Measurements from ENCODE around the gene MS4A4E. TPM values are rescaled to one million over a fixed set of nuclear protein-coding genes. Genes with fewer than 3 reads are reported as not detected.
"Not testable (repeated sequence)": the region's sequence is repeated elsewhere in the genome, so short reads cannot be mapped to it uniquely, and the experiment has no call there.

The MS4A4E gene
- total and polyA plus RNA-seq, 5 donors from 2014 or later = 1.0 TPM; not detected in 4

DNA sequence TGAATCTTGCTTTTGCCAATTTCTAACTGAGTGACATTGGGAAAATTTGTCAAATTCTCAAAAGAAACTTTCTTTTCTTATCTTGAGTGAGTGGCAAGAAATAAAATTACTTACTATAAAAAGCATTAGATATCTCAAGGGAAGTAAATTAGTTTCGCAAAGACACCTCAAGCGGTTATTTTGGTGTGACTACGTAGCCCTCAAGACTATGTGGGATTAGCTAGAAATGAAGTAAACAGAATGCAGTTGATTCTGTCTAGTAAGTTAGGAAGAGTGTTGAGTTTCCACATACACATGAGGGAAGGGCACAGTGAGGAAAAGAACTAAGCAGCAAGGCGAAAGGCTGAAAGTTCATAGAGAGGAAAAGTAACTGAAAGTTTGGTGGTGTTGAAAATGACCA, 31.7 kb downstream of the MS4A4E start:
- peaks cover 0 to 3% (median 0%) of the 10 kb centered on the region in 7 donors for H3K9me3 Mint-ChIP-seq
- Histone ChIP-seq H3K27ac (ENCODE audit: insufficient read depth, low read length, poor library complexity, severe bottlenecking) (no peak overlapping the region), H3K9me3 (ENCODE audit: control insufficient read depth in 2 of 2, low read length in 2 of 2) (no peaks in the 10 kb centered on the region), H3K27me3 (ENCODE audit: control insufficient read depth, insufficient read depth, low read length) (no peaks in the 10 kb centered on the region), H3K4me1 (ENCODE audit: control insufficient read depth, insufficient read depth, low read length, poor library complexity, severe bottlenecking) (no peaks in the 10 kb centered on the region), H3K4me3 (ENCODE audit: low read depth, low read length) (no peak overlapping the region), H3K36me3 (ENCODE audit: control insufficient read depth, insufficient read depth, low read length) (no peaks in the 10 kb centered on the region)
- no peaks in the 10 kb centered on the region for H3K36me3 Mint-ChIP-seq
- ATAC-seq (ENCODE audit: low read depth in 2 of 2) = no peak
- peaks cover 17% of the 10 kb centered on the region for H3K27me3 Mint-ChIP-seq
- no peak overlapping the region for H3K27ac Mint-ChIP-seq
- no peak for DNase-seq
- H3K4me1 Mint-ChIP-seq = no peaks in the 10 kb centered on the region
- H3K4me3 Mint-ChIP-seq = no peak overlapping the region

- no peak overlapping the region for H3K4me3 ChIP-seq (ENCODE audit: low read depth, low read length)
- H3K9me3 Mint-ChIP-seq = peaks cover 0 to 2% (median 0%) of the 10 kb centered on the region in 7 donors
- peaks cover 17% of the 10 kb centered on the region for H3K27me3 Mint-ChIP-seq
- H3K4me1 ChIP-seq (ENCODE audit: control insufficient read depth, insufficient read depth, low read length, poor library complexity, severe bottlenecking) = no peaks in the 10 kb centered on the region
- no peaks in the 10 kb centered on the region for H3K4me1 Mint-ChIP-seq
- no peak overlapping the region for H3K4me3 Mint-ChIP-seq
- no peaks in the 10 kb centered on the region for H3K9me3 ChIP-seq (ENCODE audit: control insufficient read depth in 2 of 2, low read length in 2 of 2)
- no peaks in the 10 kb centered on the region for H3K36me3 Mint-ChIP-seq
- no peak overlapping the region for H3K27ac ChIP-seq (ENCODE audit: insufficient read depth, low read length, poor library complexity, severe bottlenecking)
- no peaks in the 10 kb centered on the region for H3K36me3 ChIP-seq (ENCODE audit: control insufficient read depth, insufficient read depth, low read length)
- no peak overlapping the region for H3K27ac Mint-ChIP-seq
- ATAC-seq (ENCODE audit: low read depth in 2 of 2) (no peak), DNase-seq (no peak)
- no peaks in the 10 kb centered on the region for H3K27me3 ChIP-seq (ENCODE audit: control insufficient read depth, insufficient read depth, low read length)
Observed at GRCh38 chr11:60209977-60210376, 33.0 kb downstream of the MS4A4E start.

DNA sequence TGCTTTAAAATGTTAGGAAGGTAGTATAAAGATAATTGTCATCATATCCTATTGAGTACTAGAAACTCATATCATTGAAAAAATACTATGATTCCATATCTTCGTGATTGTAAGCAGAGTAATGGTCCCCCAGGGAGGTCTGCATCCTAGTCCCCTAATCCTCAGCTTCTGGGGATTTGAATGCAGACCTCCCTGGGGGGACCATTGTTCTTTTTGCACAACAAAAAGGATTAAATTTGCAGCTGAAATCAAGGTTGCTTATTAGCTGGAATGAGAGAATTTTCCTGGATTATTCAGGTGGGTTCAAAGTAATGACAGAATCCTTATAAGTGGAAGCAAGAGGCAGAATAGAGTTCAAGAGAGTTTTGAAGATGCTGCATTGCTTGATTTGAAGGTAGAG, 34.0 kb downstream of the MS4A4E start:
- ATAC-seq (ENCODE audit: low read depth in 2 of 2) = no peak
- Mint-ChIP-seq H3K4me3 (no peak overlapping the region), H3K27me3 (peaks cover 23% of the 10 kb centered on the region), H3K36me3 (no peaks in the 10 kb centered on the region), H3K4me1 (no peaks in the 10 kb centered on the region), H3K9me3 (peaks cover 0 to 2% (median 0%) of the 10 kb centered on the region in 7 donors), H3K27ac (no peak overlapping the region)
- Histone ChIP-seq H3K4me3 (ENCODE audit: low read depth, low read length) (no peak overlapping the region), H3K27ac (ENCODE audit: insufficient read depth, low read length, poor library complexity, severe bottlenecking) (no peak overlapping the region), H3K9me3 (ENCODE audit: control insufficient read depth in 2 of 2, low read length in 2 of 2) (no peaks in the 10 kb centered on the region), H3K4me1 (ENCODE audit: control insufficient read depth, insufficient read depth, low read length, poor library complexity, severe bottlenecking) (no peaks in the 10 kb centered on the region), H3K27me3 (ENCODE audit: control insufficient read depth, insufficient read depth, low read length) (no peaks in the 10 kb centered on the region), H3K36me3 (ENCODE audit: control insufficient read depth, insufficient read depth, low read length) (no peaks in the 10 kb centered on the region)
- DNase-seq = no peak

DNA sequence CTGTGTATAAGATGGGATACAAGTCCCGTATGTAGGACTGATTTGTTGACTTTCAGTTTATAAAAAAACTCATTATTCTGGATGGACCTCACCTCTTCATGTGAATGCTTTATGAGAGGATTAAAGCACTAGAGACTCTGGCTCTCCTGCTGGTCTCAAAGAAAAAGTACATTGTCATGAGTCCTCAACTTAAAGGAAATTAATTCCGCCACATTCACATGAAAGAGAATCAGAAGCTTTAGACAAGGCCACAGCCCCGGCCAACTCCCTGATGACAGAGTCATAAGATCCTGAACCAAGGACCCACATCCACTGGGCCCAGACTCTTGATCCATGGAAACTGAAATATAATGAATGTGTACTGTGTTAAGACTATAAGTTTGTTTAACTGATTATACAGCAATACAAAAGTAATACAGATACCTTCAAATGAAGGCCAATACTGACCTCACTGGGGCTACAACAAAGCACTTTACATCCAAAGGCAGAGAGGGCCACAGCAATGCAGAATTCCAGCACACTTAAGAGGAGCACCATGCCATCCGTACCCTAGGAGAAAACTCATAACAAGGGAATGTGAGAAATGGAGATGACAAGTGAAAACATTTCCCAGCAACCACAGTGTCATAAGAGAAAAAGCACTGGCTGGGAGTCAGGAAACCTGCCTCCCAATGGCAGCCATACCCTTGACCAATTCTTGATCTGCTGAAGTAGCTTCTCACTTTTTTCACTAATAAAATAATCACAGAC, 34.6 kb downstream of the MS4A4E start:
- H3K36me3 Mint-ChIP-seq = no peaks in the 10 kb centered on the region
- no peak overlapping the region for H3K4me3 ChIP-seq (ENCODE audit: low read depth, low read length)
- ATAC-seq (ENCODE audit: low read depth in 2 of 2) (no peak), DNase-seq (no peak)
- H3K4me1 ChIP-seq (ENCODE audit: control insufficient read depth, insufficient read depth, low read length, poor library complexity, severe bottlenecking) = no peaks in the 10 kb centered on the region
- no peaks in the 10 kb centered on the region for H3K27me3 ChIP-seq (ENCODE audit: control insufficient read depth, insufficient read depth, low read length)
- H3K9me3 ChIP-seq (ENCODE audit: control insufficient read depth in 2 of 2, low read length in 2 of 2) = no peaks in the 10 kb centered on the region
- H3K36me3 ChIP-seq (ENCODE audit: control insufficient read depth, insufficient read depth, low read length) = no peaks in the 10 kb centered on the region
- peaks cover 0 to 2% (median 0%) of the 10 kb centered on the region in 7 donors for H3K9me3 Mint-ChIP-seq
- peaks cover 20% of the 10 kb centered on the region for H3K27me3 Mint-ChIP-seq
- H3K4me3 Mint-ChIP-seq = no peak overlapping the region
- no peak overlapping the region for H3K27ac ChIP-seq (ENCODE audit: insufficient read depth, low read length, poor library complexity, severe bottlenecking)
- no peak overlapping the region for H3K27ac Mint-ChIP-seq
- H3K4me1 Mint-ChIP-seq = no peaks in the 10 kb centered on the region

DNA sequence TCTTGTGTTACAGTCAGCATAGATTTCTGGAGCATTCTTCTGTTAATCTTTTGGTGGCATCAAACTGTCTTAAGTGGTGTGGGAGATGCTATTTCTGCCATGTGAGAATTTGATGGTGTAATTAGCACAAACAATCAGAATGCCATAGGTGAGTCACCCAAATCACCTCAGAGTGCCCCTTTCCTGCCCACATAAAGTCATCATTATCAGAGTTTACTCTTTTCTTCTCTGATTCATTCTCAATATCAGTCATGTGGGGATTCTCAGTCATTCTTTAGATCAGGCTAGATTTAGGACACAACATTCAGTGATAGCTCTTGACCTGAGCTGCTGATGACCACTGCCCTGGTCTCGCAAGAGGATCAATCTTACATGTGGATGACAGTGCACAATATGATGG, 36.3 kb downstream of the MS4A4E start:
- ATAC-seq (ENCODE audit: low read depth in 2 of 2) = no peak
- no peak overlapping the region for H3K27ac ChIP-seq (ENCODE audit: insufficient read depth, low read length, poor library complexity, severe bottlenecking)
- H3K27me3 Mint-ChIP-seq = peaks cover 13% of the 10 kb centered on the region

DNA sequence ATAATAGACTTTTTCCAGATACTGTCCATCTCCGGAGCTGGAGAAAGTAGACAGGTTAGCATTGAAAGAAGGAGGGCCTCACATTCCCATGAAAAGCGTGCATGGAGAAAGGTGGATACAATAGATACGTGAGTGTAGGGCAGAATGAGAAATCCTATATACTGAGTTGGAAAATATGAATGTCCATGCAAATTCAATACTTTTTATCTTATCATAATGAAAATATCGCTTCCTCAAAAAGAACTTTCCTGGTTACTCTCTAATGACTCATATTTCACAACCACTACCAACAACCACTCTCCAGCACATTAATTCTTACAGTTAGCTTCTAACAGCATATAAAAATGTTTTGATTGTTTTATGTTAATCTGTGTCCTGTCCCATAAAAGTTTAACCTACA, 38.0 kb downstream of the MS4A4E start:
- H3K27ac ChIP-seq (ENCODE audit: insufficient read depth, low read length, poor library complexity, severe bottlenecking) = no peak overlapping the region
- H3K36me3 ChIP-seq (ENCODE audit: control insufficient read depth, insufficient read depth, low read length) = no peaks in the 10 kb centered on the region
- no peak for ATAC-seq (ENCODE audit: low read depth in 2 of 2)
- no peaks in the 10 kb centered on the region for H3K36me3 Mint-ChIP-seq
- H3K4me1 Mint-ChIP-seq = no peaks in the 10 kb centered on the region
- peaks cover 0 to 4% (median 0%) of the 10 kb centered on the region in 7 donors for H3K9me3 Mint-ChIP-seq
- DNase-seq = no peak
- H3K9me3 ChIP-seq (ENCODE audit: control insufficient read depth in 2 of 2, low read length in 2 of 2) = peaks cover 0 to 3% of the 10 kb centered on the region in 2 experiments
- no peaks in the 10 kb centered on the region for H3K4me1 ChIP-seq (ENCODE audit: control insufficient read depth, insufficient read depth, low read length, poor library complexity, severe bottlenecking)
- H3K4me3 ChIP-seq (ENCODE audit: low read depth, low read length) = no peak overlapping the region
- no peaks in the 10 kb centered on the region for H3K27me3 ChIP-seq (ENCODE audit: control insufficient read depth, insufficient read depth, low read length)
- H3K27me3 Mint-ChIP-seq = peaks cover 13% of the 10 kb centered on the region
- no peak overlapping the region for H3K27ac Mint-ChIP-seq
- H3K4me3 Mint-ChIP-seq = no peak overlapping the region

More for the DNA sequence above, 36.3 kb downstream of the MS4A4E start:
- no peak for DNase-seq
- no peak overlapping the region for H3K27ac Mint-ChIP-seq
- Histone ChIP-seq H3K4me1 (ENCODE audit: control insufficient read depth, insufficient read depth, low read length, poor library complexity, severe bottlenecking) (no peaks in the 10 kb centered on the region), H3K27me3 (ENCODE audit: control insufficient read depth, insufficient read depth, low read length) (no peaks in the 10 kb centered on the region), H3K4me3 (ENCODE audit: low read depth, low read length) (no peak overlapping the region), H3K36me3 (ENCODE audit: control insufficient read depth, insufficient read depth, low read length) (no peaks in the 10 kb centered on the region), H3K9me3 (ENCODE audit: control insufficient read depth in 2 of 2, low read length in 2 of 2) (peaks cover 0 to 3% of the 10 kb centered on the region in 2 experiments)
- no peaks in the 10 kb centered on the region for H3K4me1 Mint-ChIP-seq
- peaks cover 0 to 4% (median 0%) of the 10 kb centered on the region in 7 donors for H3K9me3 Mint-ChIP-seq
- H3K36me3 Mint-ChIP-seq = no peaks in the 10 kb centered on the region
- no peak overlapping the region for H3K4me3 Mint-ChIP-seq

- not testable (repeated sequence) for H3K4me1 ChIP-seq (ENCODE audit: control insufficient read depth, insufficient read depth, low read length, poor library complexity, severe bottlenecking); H3K27me3 ChIP-seq (ENCODE audit: control insufficient read depth, insufficient read depth, low read length); H3K27ac ChIP-seq (ENCODE audit: insufficient read depth, low read length, poor library complexity, severe bottlenecking); H3K4me3 Mint-ChIP-seq; H3K4me3 ChIP-seq (ENCODE audit: low read depth, low read length); H3K9me3 Mint-ChIP-seq; DNase-seq; H3K4me1 Mint-ChIP-seq; H3K27ac Mint-ChIP-seq; H3K36me3 ChIP-seq (ENCODE audit: control insufficient read depth, insufficient read depth, low read length); ATAC-seq (ENCODE audit: low read depth in 2 of 2); H3K36me3 Mint-ChIP-seq; H3K9me3 ChIP-seq (ENCODE audit: control insufficient read depth in 2 of 2, low read length in 2 of 2)
- peaks cover 12% of the 10 kb centered on the region for H3K27me3 Mint-ChIP-seq
Observed at GRCh38 chr11:60201334-60201733, 41.6 kb downstream of the MS4A4E start.

GRCh38 chr11:60197442-60197841, 45.5 kb downstream of the MS4A4E start:
- peaks cover 6% of the 10 kb centered on the region for H3K27me3 ChIP-seq (ENCODE audit: control insufficient read depth, insufficient read depth, low read length)
- H3K36me3 Mint-ChIP-seq = no peaks in the 10 kb centered on the region
- no peak overlapping the region for H3K4me3 Mint-ChIP-seq
- H3K9me3 ChIP-seq (ENCODE audit: control insufficient read depth in 2 of 2, low read length in 2 of 2) = peaks cover 0 to 3% of the 10 kb centered on the region in 2 experiments
- DNase-seq (no peak), ATAC-seq (ENCODE audit: low read depth in 2 of 2) (no peak)
- H3K27ac ChIP-seq (ENCODE audit: insufficient read depth, low read length, poor library complexity, severe bottlenecking) = no peak overlapping the region
- H3K27ac Mint-ChIP-seq = no peak overlapping the region
- peaks cover 0 to 6% (median 0%) of the 10 kb centered on the region in 7 donors for H3K9me3 Mint-ChIP-seq
- H3K36me3 ChIP-seq (ENCODE audit: control insufficient read depth, insufficient read depth, low read length) = no peaks in the 10 kb centered on the region
- peaks cover 10% of the 10 kb centered on the region for H3K27me3 Mint-ChIP-seq
- H3K4me3 ChIP-seq (ENCODE audit: low read depth, low read length) = no peak overlapping the region
- peaks cover 0 to 5% (median 0%) of the 10 kb centered on the region in 4 donors for H3K4me1 Mint-ChIP-seq
- H3K4me1 ChIP-seq (ENCODE audit: control insufficient read depth, insufficient read depth, low read length, poor library complexity, severe bottlenecking) = no peaks in the 10 kb centered on the region

Measured in CD4-positive, CD25-positive, alpha-beta regulatory T cell (primary cell).